GM21447 (cell line): ENCODE data around the gene RRP1.
A peak's percentile ranks its signal among the peaks of the same experiment; 100 is the strongest.

Source experiments
- ATAC-seq: cut with Tn5 transposase; IDR thresholded peaks from one replicate; pipeline ENCODE4 v1.9.1; 2021; ENCODE audit not compliant: unreplicated experiment

The RRP1 gene

GRCh38 chr21:43775190-43775589 is 14.2 kb upstream of the RRP1 start:
- ATAC-seq = no peak

- peak; percentile 68 for ATAC-seq
Measured at GRCh38 chr21:43775795-43776430, 13.5 kb upstream of the RRP1 start, which contains the start of gene CSTB. Gene CSTB, minus strand, starts transcription at chr21:43776308. Its CDS starts 39 bp downstream, at chr21:43776269.

- no peak for ATAC-seq
Measured at GRCh38 chr21:43777953-43778352, 11.4 kb upstream of the RRP1 start.

- ATAC-seq = no peak
Measured at GRCh38 chr21:43778469-43779335, 10.7 kb upstream of the RRP1 start.

- ATAC-seq = no peak
Measured at GRCh38 chr21:43779660-43780059, 9.7 kb upstream of the RRP1 start.

GRCh38 chr21:43781846-43782245 is 7.5 kb upstream of the RRP1 start:
- ATAC-seq = no peak

- ATAC-seq = no peak
Measured at GRCh38 chr21:43782431-43783097, 6.8 kb upstream of the RRP1 start.

- ATAC-seq = no peak
Measured at GRCh38 chr21:43783098-43783700, 6.2 kb upstream of the RRP1 start.

GRCh38 chr21:43785134-43785533 is 4.2 kb upstream of the RRP1 start:
- no peak for ATAC-seq

GRCh38 chr21:43786300-43786806 is 3.0 kb upstream of the RRP1 start:
- ATAC-seq = no peak

GRCh38 chr21:43786807-43787440 is 2.5 kb upstream of the RRP1 start:
- ATAC-seq = no peak

- no peak for ATAC-seq
Measured at GRCh38 chr21:43790010-43790524, 690 bp downstream of the RRP1 start.

GRCh38 chr21:43792406-43792805 is 3.0 kb downstream of the RRP1 start:
- ATAC-seq = no peak

- no peak for ATAC-seq
Measured at GRCh38 chr21:43793243-43793642, 3.9 kb downstream of the RRP1 start.

GRCh38 chr21:43794311-43794710 is 4.9 kb downstream of the RRP1 start:
- no peak for ATAC-seq

- ATAC-seq = no peak
Measured at GRCh38 chr21:43794857-43795256, 5.5 kb downstream of the RRP1 start.

GRCh38 chr21:43797415-43797814 is 8.0 kb downstream of the RRP1 start:
- no peak for ATAC-seq

- no peak for ATAC-seq
Measured at GRCh38 chr21:43797925-43798715, 8.7 kb downstream of the RRP1 start.

GRCh38 chr21:43799301-43799840 is 10.0 kb downstream of the RRP1 start:
- no peak for ATAC-seq
